Measurements from ENCODE around the gene LRMDA. TPM values are rescaled to one million over a fixed set of nuclear protein-coding genes. Genes with fewer than 3 reads are reported as not detected.

LRMDA gene
- total and polyA plus RNA-seq, 4 donors, result 12.1 to 40.8 (median 21.6) TPM

- 91 to 96% methylated on average over 2 of the region's 2 CpGs for WGBS, 2 donors
- no peak overlapping the region for H3K27ac ChIP-seq (ENCODE audit: low read depth in 1 of 2, low read length in 1 of 2)
- no peak for ATAC-seq (ENCODE audit: insufficient read depth, low FRiP score)
- TF ChIP-seq CTCF (IDR thresholded peaks at IDR 0.05; ENCODE audit: control extremely low read depth, extremely low read depth), result no peak
- no peaks in the 10 kb centered on the region for H3K9me3 ChIP-seq (ENCODE audit: control insufficient read depth in 4 of 4, insufficient read depth in 3 of 4, low read length in 3 of 4)
- H3K27me3 ChIP-seq (ENCODE audit: control insufficient read depth in 3 of 3, insufficient read depth in 3 of 3, low read length in 2 of 3), result no peaks in the 10 kb centered on the region
- DNase-seq, result no peak
- H3K9ac ChIP-seq (ENCODE audit: insufficient read depth in 1 of 2, low read length in 2 of 2), result no peak overlapping the region
- peaks cover 0 to 14% (median 1%) of the 10 kb centered on the region in 5 donors for H3K4me1 ChIP-seq (ENCODE audit: control insufficient read depth in 5 of 5, insufficient read depth in 5 of 5, low read length in 5 of 5)
- H3K36me3 ChIP-seq (ENCODE audit: control insufficient read depth in 4 of 4, insufficient read depth in 4 of 4, low read length in 4 of 4), result no peaks in the 10 kb centered on the region
- no peak overlapping the region for H3K4me3 ChIP-seq
These were observed 203.5 kb downstream of the LRMDA start for GRCh38 chr10:75634947-75635346.

GRCh38 chr10:75638752-75639151 lies 207.3 kb downstream of the LRMDA start:
- WGBS, 2 donors, result 92 to 98% methylated on average over 2 of the region's 2 CpGs
- TF ChIP-seq CTCF (IDR thresholded peaks at IDR 0.05; ENCODE audit: control extremely low read depth, extremely low read depth), result no peak
- Histone ChIP-seq H3K36me3 (ENCODE audit: control insufficient read depth in 4 of 4, insufficient read depth in 4 of 4, low read length in 4 of 4) (no peaks in the 10 kb centered on the region), H3K4me1 (ENCODE audit: control insufficient read depth in 5 of 5, insufficient read depth in 5 of 5, low read length in 5 of 5) (peaks cover 0 to 1% (median 0%) of the 10 kb centered on the region in 5 donors), H3K27ac (ENCODE audit: low read depth in 1 of 2, low read length in 1 of 2) (no peak overlapping the region), H3K27me3 (ENCODE audit: control insufficient read depth in 3 of 3, insufficient read depth in 3 of 3, low read length in 2 of 3) (no peaks in the 10 kb centered on the region), H3K9me3 (ENCODE audit: control insufficient read depth in 4 of 4, insufficient read depth in 3 of 4, low read length in 3 of 4) (no peaks in the 10 kb centered on the region), H3K9ac (ENCODE audit: insufficient read depth in 1 of 2, low read length in 2 of 2) (no peak overlapping the region), H3K4me3 (no peak overlapping the region)
- DNase-seq, result no peak
- no peak for ATAC-seq (ENCODE audit: insufficient read depth, low FRiP score)

DNA sequence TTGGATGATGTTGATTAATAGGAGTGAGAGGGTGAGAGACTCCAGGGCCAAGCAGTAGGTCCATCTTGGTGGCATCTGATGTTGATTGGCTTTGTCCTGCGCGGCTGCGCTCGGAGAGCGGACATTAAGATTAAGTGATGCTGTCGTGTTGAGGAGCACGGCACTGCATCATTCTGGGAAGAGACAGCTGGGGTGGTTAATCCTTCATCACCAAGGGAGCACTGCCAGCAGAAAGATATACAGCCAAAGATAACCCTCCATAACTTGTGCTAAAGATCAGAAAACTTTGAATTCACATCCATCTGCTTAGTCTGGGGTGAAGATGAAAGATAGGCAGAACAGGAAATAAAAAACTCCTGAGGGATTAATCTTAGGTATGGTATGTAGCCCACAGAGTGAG lies 208.3 kb downstream of the LRMDA start:
- H3K27me3 ChIP-seq (ENCODE audit: control insufficient read depth in 3 of 3, insufficient read depth in 3 of 3, low read length in 2 of 3), result no peaks in the 10 kb centered on the region
- H3K9me3 ChIP-seq (ENCODE audit: control insufficient read depth in 4 of 4, insufficient read depth in 3 of 4, low read length in 3 of 4), result no peaks in the 10 kb centered on the region
- TF ChIP-seq CTCF (IDR thresholded peaks at IDR 0.05; ENCODE audit: control extremely low read depth, extremely low read depth), result no peak
- H3K4me3 ChIP-seq, result no peak overlapping the region
- ATAC-seq (ENCODE audit: insufficient read depth, low FRiP score) (no peak), DNase-seq (no peak)
- H3K9ac ChIP-seq (ENCODE audit: insufficient read depth in 1 of 2, low read length in 2 of 2), result no peak overlapping the region
- WGBS, 2 donors, result 96% methylated on average over 7 of the region's 7 CpGs
- no peak overlapping the region for H3K27ac ChIP-seq (ENCODE audit: low read depth in 1 of 2, low read length in 1 of 2)
- H3K4me1 ChIP-seq (ENCODE audit: control insufficient read depth in 5 of 5, insufficient read depth in 5 of 5, low read length in 5 of 5), result peaks cover 0 to 1% (median 0%) of the 10 kb centered on the region in 5 donors
- no peaks in the 10 kb centered on the region for H3K36me3 ChIP-seq (ENCODE audit: control insufficient read depth in 4 of 4, insufficient read depth in 4 of 4, low read length in 4 of 4)

- Histone ChIP-seq H3K27ac (ENCODE audit: low read depth in 1 of 2, low read length in 1 of 2) (no peak overlapping the region), H3K27me3 (ENCODE audit: control insufficient read depth in 3 of 3, insufficient read depth in 3 of 3, low read length in 2 of 3) (no peaks in the 10 kb centered on the region), H3K4me3 (no peak overlapping the region), H3K4me1 (ENCODE audit: control insufficient read depth in 5 of 5, insufficient read depth in 5 of 5, low read length in 5 of 5) (peaks cover 0 to 1% (median 0%) of the 10 kb centered on the region in 5 donors), H3K36me3 (ENCODE audit: control insufficient read depth in 4 of 4, insufficient read depth in 4 of 4, low read length in 4 of 4) (no peaks in the 10 kb centered on the region), H3K9me3 (ENCODE audit: control insufficient read depth in 4 of 4, insufficient read depth in 3 of 4, low read length in 3 of 4) (no peaks in the 10 kb centered on the region), H3K9ac (ENCODE audit: insufficient read depth in 1 of 2, low read length in 2 of 2) (no peak overlapping the region)
- ATAC-seq (ENCODE audit: insufficient read depth, low FRiP score) (no peak), DNase-seq (no peak)
- TF ChIP-seq CTCF (IDR thresholded peaks at IDR 0.05; ENCODE audit: control extremely low read depth, extremely low read depth), result no peak
- 76 to 84% methylated on average over 3 of the region's 3 CpGs for WGBS, 2 donors
These were observed 209.0 kb downstream of the LRMDA start for GRCh38 chr10:75640381-75640780.

Data from lung (tissue), 12 donors.